ENCODE results near the gene CNTLN.
"Not testable (repeated sequence)": the region's sequence is repeated elsewhere in the genome, so short reads cannot be mapped to it uniquely, and the experiment has no call there.

Gene CNTLN

GRCh38 chr9:17488662-17489061, 353.8 kb downstream of the CNTLN start:
- in situ Hi-C loops (cut with MboI; ENCODE audit: low sequenced_read_pairs): no loop called here

- in situ Hi-C loops (cut with MboI; ENCODE audit: low sequenced_read_pairs): no loop called here
These were observed 355.3 kb downstream of the CNTLN start for GRCh38 chr9:17490110-17490509.

GRCh38 chr9:17491780-17492179, 356.9 kb downstream of the CNTLN start:
- in situ Hi-C loops (cut with MboI; ENCODE audit: low sequenced_read_pairs): no loop called here

- in situ Hi-C loops (cut with MboI; ENCODE audit: low sequenced_read_pairs): no loop called here
These were observed 368.4 kb downstream of the CNTLN start for GRCh38 chr9:17503196-17503595.

GRCh38 chr9:17509151-17509550, 374.3 kb downstream of the CNTLN start:
- in situ Hi-C loops (cut with MboI; ENCODE audit: low sequenced_read_pairs): no loop called here

GRCh38 chr9:17509701-17510100, 374.9 kb downstream of the CNTLN start:
- in situ Hi-C loops (cut with MboI; ENCODE audit: low sequenced_read_pairs): no loop called here

- in situ Hi-C loops (cut with MboI; ENCODE audit: low sequenced_read_pairs): no loop called here
These were observed 384.9 kb downstream of the CNTLN start for GRCh38 chr9:17519761-17520160.

GRCh38 chr9:17520268-17521064, 385.6 kb downstream of the CNTLN start:
- in situ Hi-C loops (cut with MboI; ENCODE audit: low sequenced_read_pairs): no loop called here

GRCh38 chr9:17521100-17521855, 386.4 kb downstream of the CNTLN start:
- in situ Hi-C loops (cut with MboI; ENCODE audit: low sequenced_read_pairs): no loop called here

- in situ Hi-C loops (cut with MboI; ENCODE audit: low sequenced_read_pairs): not testable (repeated sequence)
These were observed 391.9 kb downstream of the CNTLN start for GRCh38 chr9:17526726-17527125.

GRCh38 chr9:17528859-17529258, 394.0 kb downstream of the CNTLN start:
- in situ Hi-C loops (cut with MboI; ENCODE audit: low sequenced_read_pairs): no loop called here

GRCh38 chr9:17531642-17532254, 396.9 kb downstream of the CNTLN start:
- in situ Hi-C loops (cut with MboI; ENCODE audit: low sequenced_read_pairs): no loop called here

GRCh38 chr9:17532461-17532860, 397.6 kb downstream of the CNTLN start:
- in situ Hi-C loops (cut with MboI; ENCODE audit: low sequenced_read_pairs): no loop called here

GRCh38 chr9:17535176-17535575, 400.3 kb downstream of the CNTLN start:
- in situ Hi-C loops (cut with MboI; ENCODE audit: low sequenced_read_pairs): no loop called here

- in situ Hi-C loops (cut with MboI; ENCODE audit: low sequenced_read_pairs): no loop called here
These were observed 401.2 kb downstream of the CNTLN start for GRCh38 chr9:17536027-17536426.

- in situ Hi-C loops (cut with MboI; ENCODE audit: low sequenced_read_pairs): no loop called here
These were observed 416.2 kb downstream of the CNTLN start for GRCh38 chr9:17551023-17551422.
